Panc1 (cell line): ENCODE results near the gene SLC2A4. TPM values are rescaled to one million over a fixed set of nuclear protein-coding genes. Genes with fewer than 3 reads are reported as not detected.

ENCODE experiments used
- ATAC-seq: fragments of 200-7000 bp; cut with Tn5 transposase; 2 replicates; pipeline ENCODE4 v1.9.1; 2020; ENCODE audit warnings: mild to moderate bottlenecking, moderate library complexity
- BruUV-seq: library from RNA; stranded (reverse); fragments of 400-500 nt; replicated peaks from 2 replicates; lab custom pipeline; 2021; lab: Mats Ljungman, UMichigan
- CTCF ChIA-PET: fragments of 300-600 bp; sonication (Branson Sonifier 250); formaldehyde crosslinking; loops from one replicate; lab custom pipeline; 2022; ENCODE audit warnings: antibody characterized with exemption; lab: Charles Lee
- POLR2A ChIA-PET: fragments of 300-600 bp; sonication (Branson Sonifier 250); formaldehyde crosslinking; loops from one replicate; lab custom pipeline; 2022; ENCODE audit warnings: antibody characterized with exemption; lab: Charles Lee
- DNase-seq: peaks from one replicate; pipeline ENCODE4 v3.0.0-alpha.2; 2010; ENCODE audit warnings: low read depth, low spot score
- H3K27ac ChIP-seq: 2 replicates; pipeline ENCODE4 v1.5.1; 2011; ENCODE audit warnings: mild to moderate bottlenecking, low read length, inconsistent platforms
- H3K27me3 ChIP-seq: fragments of 200-500 bp; sonication (Bioruptor generic); 2 replicates; pipeline ENCODE4 v1.6.0; 2014; ENCODE audit warnings: low read length, inconsistent platforms; ENCODE audit not compliant: control insufficient read depth, insufficient read depth
- H3K36me3 ChIP-seq: fragments of 200-500 bp; sonication (Bioruptor generic); 2 replicates; pipeline ENCODE4 v1.5.1; 2014; ENCODE audit warnings: inconsistent platforms, mild to moderate bottlenecking, low read length, moderate library complexity; ENCODE audit not compliant: control insufficient read depth, insufficient read depth
- H3K4me1 ChIP-seq: 2 replicates; pipeline ENCODE4 v1.5.1; 2011; ENCODE audit warnings: inconsistent platforms, mild to moderate bottlenecking, low read length, moderate library complexity; ENCODE audit not compliant: control insufficient read depth, insufficient read depth
- H3K4me3 ChIP-seq, 2 experiments: 2 replicates each; pipeline ENCODE4 v1.5.1; 2011 to 2012; ENCODE audit warnings: low read depth in 2 of 2, low read length in 2 of 2, mild to moderate bottlenecking in 2 of 2, inconsistent platforms in 1 of 2, moderate library complexity in 1 of 2
- H3K9me3 ChIP-seq: fragments of 200-500 bp; sonication (Bioruptor generic); 2 replicates; pipeline ENCODE4 v1.5.1; 2014; ENCODE audit warnings: low read depth, mild to moderate bottlenecking, inconsistent platforms, low read length, moderate library complexity; ENCODE audit not compliant: control insufficient read depth, insufficient read depth
- CTCF ChIP-seq: fragments of 450-650 bp; IDR thresholded peaks from 2 replicates; pipeline ENCODE4 v1.5.1; 2017; ENCODE audit warnings: mild to moderate bottlenecking
- POLR2AphosphoS5 ChIP-seq: IDR thresholded peaks from 2 replicates; pipeline ENCODE4 v1.6.1; 2012; ENCODE audit warnings: mild to moderate bottlenecking, low read depth, low read length, moderate library complexity
- REST ChIP-seq, 2 experiments: IDR thresholded peaks; 2 replicates each; pipeline ENCODE4 v1.6.1; 2011 to 2012; ENCODE audit warnings: low read depth in 2 of 2, control low read depth in 1 of 2, low read length in 1 of 2, mild to moderate bottlenecking in 1 of 2, moderate library complexity in 1 of 2; ENCODE audit not compliant: insufficient read depth in 1 of 2
- SIN3A ChIP-seq: IDR thresholded peaks from 2 replicates; pipeline ENCODE4 v1.6.1; 2012; ENCODE audit warnings: low read depth, mild to moderate bottlenecking, low read length, moderate library complexity, borderline replicate concordance; ENCODE audit not compliant: insufficient read depth
- TCF7L2 ChIP-seq: IDR thresholded peaks from 2 replicates; pipeline ENCODE4 v1.6.1; 2011; ENCODE audit warnings: mild to moderate bottlenecking, low read depth, low read length, inconsistent platforms
- in situ Hi-C: cut with HindIII; loops from 2 replicates; pipeline ENCODE4 v1.10.0; 2016; ENCODE audit warnings: low sequenced_read_pairs, low pct_unique_long_range_greater_than_20kb
- intact Hi-C: fragments of 100-400 bp; cut with micrococcal nuclease; formaldehyde crosslinking; loops from one replicate; pipeline ENCODE4 v1.10.0; 2022; ENCODE audit not compliant: unreplicated experiment
- total RNA-seq: library from RNA; stranded (reverse); gene quantifications from one replicate; pipeline ENCODE4 v1.2.1, GENCODE V29; 2021; ENCODE audit not compliant: unreplicated experiment

The SLC2A4 gene
- total RNA-seq, 1 experiment from 2014 or later: 0.31 TPM

GRCh38 chr17:7249830-7250229, 31.7 kb upstream of the SLC2A4 start:
- in situ Hi-C loops (no loop called here), intact Hi-C loops (no loop called here)
- CTCF ChIA-PET: no interaction called here
- Histone ChIP-seq H3K9me3 (no peaks in the 10 kb centered on the region), H3K27me3 (no peaks in the 10 kb centered on the region), H3K36me3 (peaks cover 8% of the 10 kb centered on the region), H3K4me1 (peaks cover 16% of the 10 kb centered on the region), H3K4me3 (peak overlapping the region; percentile 72 to 80), H3K27ac (peak overlapping the region; percentile 92)
- DNase-seq: no peak
- no peak for TF ChIP-seq CTCF
- no peak for ATAC-seq
- POLR2A ChIA-PET: interaction anchor here (0.5 kb wide), 1 partner anchor 17 kb away, joined by 6 read pairs; no protein-coding TSS in a partner anchor
- BruUV-seq: no TSS peak

GRCh38 chr17:7250695-7251627, 30.6 kb upstream of the SLC2A4 start:
- DNase-seq (no peak), ATAC-seq (peak; percentile 5)
- peaks cover 9% of the 10 kb centered on the region for H3K36me3 ChIP-seq
- CTCF ChIA-PET: no interaction called here
- no peak for TF ChIP-seq CTCF
- no peak for TF ChIP-seq SIN3A
- no peak for TF ChIP-seq REST (IDR thresholded peaks at IDR 0.05; ENCODE audit: insufficient read depth in 1 of 2, low read depth in 2 of 2, low read length in 1 of 2)
- TF ChIP-seq POLR2AphosphoS5: no peak
- TF ChIP-seq TCF7L2: no peak
- POLR2A ChIA-PET: no interaction called here
- peak overlapping the region; percentile 72 to 80 for H3K4me3 ChIP-seq
- BruUV-seq: no TSS peak
- peak overlapping the region; percentile 92 for H3K27ac ChIP-seq
- peaks cover 16% of the 10 kb centered on the region for H3K4me1 ChIP-seq
- in situ Hi-C loops (no loop called here), intact Hi-C loops (no loop called here)
- H3K9me3 ChIP-seq: no peaks in the 10 kb centered on the region
- H3K27me3 ChIP-seq: no peaks in the 10 kb centered on the region
